Measurements from ENCODE around the gene UNC93B1. TPM values are rescaled to one million over a fixed set of nuclear protein-coding genes. Genes with fewer than 3 reads are reported as not detected.
"Not testable (repeated sequence)": the region's sequence is repeated elsewhere in the genome, so short reads cannot be mapped to it uniquely, and the experiment has no call there.

Gene UNC93B1
- total RNA-seq, 2 experiments from 2014 or later: 18.4 to 19.0 TPM

GRCh38 chr11:67998150-67999045, 5.5 kb downstream of the UNC93B1 start:
- Mint-ChIP-seq H3K27ac (no peak overlapping the region), H3K4me1 (ENCODE audit: low read depth) (peaks cover 19% of the 10 kb centered on the region), H3K27me3 (ENCODE audit: low read depth) (no peaks in the 10 kb centered on the region), H3K9me3 (no peaks in the 10 kb centered on the region), H3K4me3 (no peak overlapping the region), H3K36me3 (ENCODE audit: low read depth) (peaks cover 4% of the 10 kb centered on the region)
- DNase-seq: no peak
- CTCF ChIA-PET: no interaction called here
- intact Hi-C loops (cut with micrococcal nuclease): no loop called here

GRCh38 chr11:67997475-67997921, 6.4 kb downstream of the UNC93B1 start:
- Mint-ChIP-seq H3K9me3 (no peaks in the 10 kb centered on the region), H3K27ac (no peak overlapping the region), H3K4me3 (no peak overlapping the region), H3K4me1 (ENCODE audit: low read depth) (peaks cover 14% of the 10 kb centered on the region), H3K36me3 (ENCODE audit: low read depth) (peaks cover 4% of the 10 kb centered on the region), H3K27me3 (ENCODE audit: low read depth) (no peaks in the 10 kb centered on the region)
- intact Hi-C loops (cut with micrococcal nuclease): no loop called here
- CTCF ChIA-PET: no interaction called here
- DNase-seq: no peak

GRCh38 chr11:67996622-67997474, 7.0 kb downstream of the UNC93B1 start:
- Mint-ChIP-seq H3K9me3 (no peaks in the 10 kb centered on the region), H3K4me3 (no peak overlapping the region), H3K27ac (no peak overlapping the region), H3K4me1 (ENCODE audit: low read depth) (peaks cover 12% of the 10 kb centered on the region), H3K36me3 (ENCODE audit: low read depth) (peaks cover 4% of the 10 kb centered on the region), H3K27me3 (ENCODE audit: low read depth) (peaks cover under 1% of the 10 kb centered on the region)
- CTCF ChIA-PET: interaction anchor here (1.0 kb wide), 1 partner anchor 41 kb away, joined by 3 read pairs; no protein-coding TSS in a partner anchor
- DNase-seq: peak; percentile 45
- intact Hi-C loops (cut with micrococcal nuclease): no loop called here

- no peak overlapping the region for H3K4me3 Mint-ChIP-seq
- CTCF ChIA-PET: interaction anchor here (1.0 kb wide), 1 partner anchor 40 kb away, joined by 3 read pairs; no protein-coding TSS in a partner anchor
- intact Hi-C loops (cut with micrococcal nuclease): no loop called here
- H3K4me1 Mint-ChIP-seq (ENCODE audit: low read depth): peaks cover 13% of the 10 kb centered on the region
- peaks cover 4% of the 10 kb centered on the region for H3K36me3 Mint-ChIP-seq (ENCODE audit: low read depth)
- H3K27me3 Mint-ChIP-seq (ENCODE audit: low read depth): peaks cover 2% of the 10 kb centered on the region
- H3K27ac Mint-ChIP-seq: no peak overlapping the region
- no peak for DNase-seq
- no peaks in the 10 kb centered on the region for H3K9me3 Mint-ChIP-seq
Observed at GRCh38 chr11:67996051-67996450, 7.8 kb downstream of the UNC93B1 start.

GRCh38 chr11:67995579-67995978, 8.3 kb downstream of the UNC93B1 start:
- DNase-seq; H3K27ac Mint-ChIP-seq; intact Hi-C loops (cut with micrococcal nuclease); H3K4me3 Mint-ChIP-seq; H3K9me3 Mint-ChIP-seq; H3K36me3 Mint-ChIP-seq (ENCODE audit: low read depth); CTCF ChIA-PET; H3K27me3 Mint-ChIP-seq (ENCODE audit: low read depth): not testable (repeated sequence)
- H3K4me1 Mint-ChIP-seq (ENCODE audit: low read depth): peaks cover 13% of the 10 kb centered on the region

GRCh38 chr11:67995129-67995528, 8.8 kb downstream of the UNC93B1 start:
- H3K9me3 Mint-ChIP-seq; intact Hi-C loops (cut with micrococcal nuclease); H3K27ac Mint-ChIP-seq; CTCF ChIA-PET; H3K4me3 Mint-ChIP-seq; H3K27me3 Mint-ChIP-seq (ENCODE audit: low read depth); DNase-seq; H3K36me3 Mint-ChIP-seq (ENCODE audit: low read depth): not testable (repeated sequence)
- peaks cover 13% of the 10 kb centered on the region for H3K4me1 Mint-ChIP-seq (ENCODE audit: low read depth)

GRCh38 chr11:67994387-67994786, 9.5 kb downstream of the UNC93B1 start:
- H3K4me3 Mint-ChIP-seq; H3K36me3 Mint-ChIP-seq (ENCODE audit: low read depth); DNase-seq; H3K27me3 Mint-ChIP-seq (ENCODE audit: low read depth); H3K9me3 Mint-ChIP-seq; H3K27ac Mint-ChIP-seq; intact Hi-C loops (cut with micrococcal nuclease): not testable (repeated sequence)
- peaks cover 13% of the 10 kb centered on the region for H3K4me1 Mint-ChIP-seq (ENCODE audit: low read depth)
- CTCF ChIA-PET: interaction anchor here (0.7 to 0.8 kb wide), 2 partner anchors 10 to 31 kb away, joined by 3 read pairs; partner anchors contain the start of gene UNC93B1

GRCh38 chr11:67993821-67994220, 10.1 kb downstream of the UNC93B1 start:
- H3K36me3 Mint-ChIP-seq (ENCODE audit: low read depth); H3K27me3 Mint-ChIP-seq (ENCODE audit: low read depth); H3K27ac Mint-ChIP-seq; intact Hi-C loops (cut with micrococcal nuclease); H3K9me3 Mint-ChIP-seq; H3K4me3 Mint-ChIP-seq: not testable (repeated sequence)
- peaks cover 13% of the 10 kb centered on the region for H3K4me1 Mint-ChIP-seq (ENCODE audit: low read depth)
- CTCF ChIA-PET: interaction anchor here (0.7 to 0.8 kb wide), 2 partner anchors 10 to 30 kb away, joined by 3 read pairs; partner anchors contain the start of gene UNC93B1
- DNase-seq: peak; percentile 77

GRCh38 chr11:67991347-67992121, 12.4 kb downstream of the UNC93B1 start:
- H3K4me3 Mint-ChIP-seq; H3K27me3 Mint-ChIP-seq (ENCODE audit: low read depth); H3K36me3 Mint-ChIP-seq (ENCODE audit: low read depth); H3K4me1 Mint-ChIP-seq (ENCODE audit: low read depth); intact Hi-C loops (cut with micrococcal nuclease); H3K9me3 Mint-ChIP-seq; CTCF ChIA-PET; H3K27ac Mint-ChIP-seq; DNase-seq: not testable (repeated sequence)

GRCh38 chr11:67990546-67991346, 13.2 kb downstream of the UNC93B1 start:
- intact Hi-C loops (cut with micrococcal nuclease); H3K9me3 Mint-ChIP-seq; H3K4me1 Mint-ChIP-seq (ENCODE audit: low read depth); DNase-seq; CTCF ChIA-PET; H3K27me3 Mint-ChIP-seq (ENCODE audit: low read depth); H3K27ac Mint-ChIP-seq; H3K4me3 Mint-ChIP-seq; H3K36me3 Mint-ChIP-seq (ENCODE audit: low read depth): not testable (repeated sequence)

GRCh38 chr11:67985302-67985701, 18.6 kb downstream of the UNC93B1 start:
- H3K36me3 Mint-ChIP-seq (ENCODE audit: low read depth); DNase-seq; H3K27me3 Mint-ChIP-seq (ENCODE audit: low read depth); H3K9me3 Mint-ChIP-seq; intact Hi-C loops (cut with micrococcal nuclease); H3K27ac Mint-ChIP-seq; H3K4me1 Mint-ChIP-seq (ENCODE audit: low read depth); CTCF ChIA-PET; H3K4me3 Mint-ChIP-seq: not testable (repeated sequence)

Measured in activated naive CD4-positive, alpha-beta T cell treated with anti-CD3 and anti-CD28 coated beads for 36 hours (primary cell).